ENCODE measurements around the gene ARHGAP42. TPM values are rescaled to one million over a fixed set of nuclear protein-coding genes. Genes with fewer than 3 reads are reported as not detected.
"Not testable (repeated sequence)": the region's sequence is repeated elsewhere in the genome, so short reads cannot be mapped to it uniquely, and the experiment has no call there.

ARHGAP42 gene
- total RNA-seq, 1 donor from 2014 or later = 12.0 TPM

DNA sequence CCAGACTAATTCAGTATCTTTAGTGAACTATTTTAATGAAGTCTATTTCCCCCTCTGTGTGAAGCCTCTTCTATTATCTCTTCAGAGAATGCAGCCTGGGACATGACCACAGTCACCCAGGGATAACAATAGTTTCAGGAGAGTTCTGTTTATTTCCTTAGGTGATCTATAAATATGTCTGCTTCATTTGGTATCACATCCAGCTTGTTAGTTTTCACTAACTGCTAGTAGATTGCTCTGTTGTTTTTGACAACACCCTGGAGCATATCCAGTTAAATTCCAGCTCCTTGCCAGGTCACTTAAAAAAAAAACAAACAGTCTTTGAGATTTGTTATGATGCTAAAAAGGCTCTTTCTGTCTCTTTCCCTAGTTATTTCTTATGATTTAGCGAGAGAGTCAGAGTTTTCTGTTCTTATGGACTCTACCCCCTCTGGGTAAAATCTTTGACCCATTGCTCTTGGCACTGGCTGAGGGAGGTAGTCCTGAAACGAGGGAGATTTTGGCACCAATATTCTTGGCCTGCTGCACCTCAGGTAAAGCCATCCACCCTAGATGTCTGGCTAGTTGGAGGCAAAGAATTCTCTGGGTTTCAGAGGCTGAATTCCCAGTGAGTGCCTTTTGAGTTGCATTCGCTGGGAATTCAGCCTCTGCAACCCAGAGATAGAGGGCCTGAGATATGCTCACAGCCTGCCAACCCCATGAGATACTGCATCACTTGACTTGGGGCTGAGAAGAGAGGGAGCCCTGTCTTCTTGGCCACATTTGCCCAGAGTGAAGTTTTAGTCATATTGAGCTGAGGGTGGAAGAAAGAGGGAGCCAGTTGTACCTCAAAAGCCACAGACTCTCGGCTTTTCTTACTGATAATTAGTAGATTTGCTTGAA, 283.4 kb downstream of the ARHGAP42 start:
- no peak for DNase-seq (ENCODE audit: low spot score)

DNA sequence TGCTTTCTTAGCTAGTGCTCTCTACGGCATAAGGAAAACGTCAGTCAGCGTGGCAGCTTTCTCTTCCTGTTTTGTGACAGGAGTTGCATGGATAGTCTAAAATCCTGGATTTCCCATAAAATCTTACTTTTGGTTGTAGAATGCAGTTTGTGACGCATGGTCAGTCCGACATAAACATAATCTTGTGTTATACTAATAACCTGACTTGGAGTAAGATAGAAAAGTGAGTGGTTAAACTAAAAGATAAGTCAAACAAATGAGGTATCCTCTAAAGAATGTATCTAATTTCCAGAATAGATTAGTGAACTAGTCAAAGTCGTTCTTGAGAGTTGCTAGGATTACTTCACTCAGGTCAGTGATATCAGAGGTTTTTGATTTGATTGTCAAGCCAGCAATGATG, 285.0 kb downstream of the ARHGAP42 start:
- intact Hi-C loops (cut with DNase I) = no loop called here
- DNase-seq (ENCODE audit: low spot score) = no peak

More for the DNA sequence above, 283.4 kb downstream of the ARHGAP42 start:
- intact Hi-C loops (cut with DNase I) = no loop called here

DNA sequence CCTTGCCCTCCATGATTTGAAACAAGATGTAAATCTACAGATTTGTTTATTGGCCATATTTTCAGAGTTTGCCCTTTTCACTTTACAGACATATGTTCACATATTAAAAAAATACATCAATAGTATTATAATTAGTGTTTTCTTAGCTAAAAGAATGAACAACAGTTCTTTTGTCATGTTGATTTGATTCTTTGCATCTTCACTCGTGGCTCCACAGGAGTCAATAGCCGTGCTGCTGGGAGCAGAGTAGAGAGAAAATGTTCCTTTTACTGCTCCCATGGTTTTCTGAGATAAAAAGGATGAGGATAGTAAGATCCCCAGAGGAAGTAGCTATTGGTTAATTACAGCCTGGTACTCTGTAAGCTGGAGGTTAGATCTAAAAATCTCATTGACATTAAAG, 291.4 kb downstream of the ARHGAP42 start:
- intact Hi-C loops (cut with DNase I) = no loop called here
- DNase-seq (ENCODE audit: low spot score) = no peak

DNA sequence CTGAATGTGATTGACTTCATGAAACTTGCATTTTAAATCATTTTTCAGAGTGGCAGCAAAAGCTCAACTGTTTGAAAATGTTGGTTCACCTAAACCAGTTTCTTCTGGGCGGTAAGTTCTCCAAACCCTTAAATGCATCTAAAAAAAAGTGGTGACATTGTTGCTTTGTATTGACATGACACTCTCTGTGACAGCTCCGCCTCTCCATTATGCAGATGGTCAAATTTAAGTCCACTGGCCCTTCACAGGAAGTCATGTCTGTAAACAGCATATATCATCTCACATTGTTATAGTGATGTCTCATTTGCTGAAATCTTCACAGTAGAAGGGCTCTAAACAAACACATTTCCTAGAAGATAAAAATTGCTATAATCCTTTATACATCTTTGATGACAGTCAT, 291.9 kb downstream of the ARHGAP42 start:
- no peak for DNase-seq (ENCODE audit: low spot score)
- intact Hi-C loops (cut with DNase I) = no loop called here

DNA sequence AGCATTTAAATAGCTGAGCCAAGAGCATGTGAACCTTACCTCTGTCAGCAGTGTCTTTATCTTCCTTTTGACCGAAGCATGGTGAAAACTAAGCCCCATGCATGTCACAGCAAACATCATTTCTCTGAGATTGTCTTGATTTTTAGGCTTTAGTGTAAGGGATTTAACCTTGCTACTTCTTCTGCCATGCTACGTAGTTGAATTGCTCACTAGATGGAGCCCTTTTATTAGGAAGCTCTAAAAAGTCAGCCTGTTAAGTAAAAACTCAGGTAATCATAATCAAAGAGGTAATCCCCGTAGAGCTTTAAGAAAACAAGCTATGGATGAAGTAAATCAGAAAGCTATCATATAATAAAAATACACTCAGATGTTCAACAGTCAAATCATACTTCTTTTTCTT, 293.1 kb downstream of the ARHGAP42 start:
- DNase-seq (ENCODE audit: low spot score) = no peak
- intact Hi-C loops (cut with DNase I) = loop anchor here (10.0 kb wide), 1 partner anchor 155 kb away; no protein-coding TSS in a partner anchor

DNA sequence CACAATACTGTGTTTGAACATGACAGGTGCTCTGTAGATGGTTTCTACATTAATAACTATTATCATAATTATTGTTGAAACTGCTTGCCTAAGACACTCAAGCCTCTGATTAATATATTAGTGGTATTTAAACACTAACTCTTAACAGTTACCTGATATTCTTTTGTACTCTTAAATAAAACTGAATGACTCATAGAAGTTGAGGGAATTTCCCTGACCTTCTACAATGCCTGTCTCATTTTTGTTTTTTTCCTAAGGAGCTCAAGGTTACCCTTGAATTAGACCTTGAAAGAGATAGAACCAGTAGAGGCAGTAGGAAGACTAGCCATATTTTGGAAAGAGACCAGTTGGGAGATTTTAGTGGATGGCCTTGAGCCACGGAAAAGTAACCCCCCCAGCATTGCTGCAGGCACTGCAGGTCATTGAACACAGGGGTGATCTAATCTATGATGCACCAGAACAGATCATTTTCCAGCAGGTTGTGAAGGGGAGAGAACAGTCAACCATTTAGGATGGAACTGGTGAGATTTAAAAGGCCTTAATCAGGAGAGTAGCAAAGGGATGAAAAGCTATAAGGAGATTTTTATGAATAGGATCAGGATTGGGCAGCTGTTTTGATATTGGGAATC, 294.2 kb downstream of the ARHGAP42 start:
- DNase-seq (ENCODE audit: low spot score) = no peak
- intact Hi-C loops (cut with DNase I) = loop anchor here (10.0 kb wide), 1 partner anchor 153 kb away; no protein-coding TSS in a partner anchor

DNA sequence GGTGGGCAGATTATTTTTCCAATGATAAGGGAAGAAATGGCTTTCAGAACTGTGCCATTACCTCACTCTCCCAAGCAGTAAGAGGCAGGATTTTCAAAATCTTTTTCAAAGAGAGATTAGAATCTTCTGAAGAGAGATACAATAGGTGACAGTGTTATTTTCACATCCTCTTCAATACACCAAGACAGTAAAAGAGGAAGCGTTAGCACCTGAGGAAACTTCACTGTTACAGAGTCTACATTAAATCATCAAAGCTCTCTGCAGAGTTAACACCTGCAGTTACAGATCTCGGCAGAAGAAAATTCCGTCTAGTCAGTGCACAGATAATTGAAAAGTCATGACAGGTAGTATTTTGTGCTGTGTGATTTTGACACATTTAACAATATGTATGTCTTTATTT, 297.6 kb downstream of the ARHGAP42 start:
- DNase-seq (ENCODE audit: low spot score) = no peak
- intact Hi-C loops (cut with DNase I) = loop anchor here (10.0 kb wide), 1 partner anchor 150 kb away; no protein-coding TSS in a partner anchor

DNA sequence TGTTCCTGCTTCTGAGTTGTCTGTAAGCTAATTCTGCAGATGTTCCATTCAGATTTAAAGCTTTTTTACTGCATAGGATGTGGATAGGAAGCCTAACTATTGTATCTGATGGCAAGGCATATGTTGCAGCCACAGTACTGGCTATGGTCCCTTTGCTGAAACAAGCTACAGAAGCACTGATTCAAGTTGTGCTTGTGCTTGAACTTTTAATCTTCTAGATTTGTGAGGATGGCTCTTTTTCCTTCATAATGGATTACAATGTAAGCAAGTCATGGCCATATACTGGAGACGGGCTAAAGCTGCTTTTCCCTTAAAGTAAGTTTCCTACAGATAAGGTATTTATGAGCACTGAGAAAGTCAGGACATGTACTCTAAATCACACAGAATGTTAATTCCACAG, 303.8 kb downstream of the ARHGAP42 start:
- DNase-seq (ENCODE audit: low spot score) = no peak
- intact Hi-C loops (cut with DNase I) = no loop called here

DNA sequence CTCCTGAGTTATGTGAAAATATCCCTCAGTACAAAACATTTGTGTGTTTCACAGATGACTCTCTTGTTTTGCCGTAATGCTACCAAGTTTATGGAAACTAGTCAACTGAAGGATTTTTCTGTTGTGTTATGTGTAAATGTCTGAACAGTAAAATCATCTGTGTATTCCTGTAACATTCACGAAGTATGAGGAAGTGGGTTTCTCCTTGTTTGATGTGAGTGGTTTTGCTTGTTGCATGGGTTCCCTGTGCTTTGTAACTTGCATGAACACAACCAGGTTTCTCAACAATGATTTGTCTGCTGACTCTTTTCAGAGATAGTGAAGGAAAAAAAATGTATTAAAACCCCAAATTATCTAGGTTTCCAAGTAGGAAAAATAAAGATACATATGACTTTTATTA, 304.5 kb downstream of the ARHGAP42 start:
- intact Hi-C loops (cut with DNase I) = no loop called here
- DNase-seq (ENCODE audit: low spot score) = no peak

DNA sequence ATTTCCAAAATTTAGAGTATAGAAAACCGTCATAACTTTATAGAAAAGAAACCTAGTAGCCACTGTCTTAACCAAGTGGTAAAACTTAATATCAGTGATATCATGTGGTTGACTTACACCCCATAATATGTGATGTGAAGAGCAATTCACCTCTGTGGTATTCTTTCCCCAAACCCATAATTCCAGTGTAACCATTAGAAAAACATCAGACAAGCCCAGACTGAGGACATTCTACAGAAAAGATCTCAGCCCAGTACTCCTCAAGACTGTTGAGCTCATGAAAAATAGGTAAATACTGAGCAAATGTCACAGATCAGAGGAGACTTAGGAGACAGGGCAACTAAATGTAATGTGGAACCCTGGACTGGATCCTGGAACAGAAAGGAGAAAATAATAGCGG, 307.9 kb downstream of the ARHGAP42 start:
- DNase-seq (ENCODE audit: low spot score) = no peak
- intact Hi-C loops (cut with DNase I) = no loop called here

DNA sequence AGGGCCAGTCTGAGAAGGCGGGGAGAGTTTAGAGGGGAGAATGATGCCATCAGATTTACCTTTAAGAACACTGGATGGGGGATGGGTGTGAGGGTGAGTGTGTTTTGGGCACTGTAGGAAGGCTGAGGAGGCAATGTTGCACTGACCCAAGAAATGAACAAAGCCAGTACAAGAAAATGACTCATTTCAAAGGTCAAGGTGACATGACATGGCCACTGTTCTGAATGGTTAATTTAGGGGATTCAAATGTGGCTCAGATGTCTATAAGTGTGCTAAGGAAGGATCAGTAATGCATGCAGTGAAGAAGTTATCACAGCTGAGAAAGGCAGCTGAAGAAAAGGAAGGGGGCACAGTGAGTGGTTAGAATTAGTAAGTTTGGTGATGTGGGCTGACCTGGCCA, 312.7 kb downstream of the ARHGAP42 start:
- DNase-seq (ENCODE audit: low spot score) = no peak
- intact Hi-C loops (cut with DNase I) = no loop called here

DNA sequence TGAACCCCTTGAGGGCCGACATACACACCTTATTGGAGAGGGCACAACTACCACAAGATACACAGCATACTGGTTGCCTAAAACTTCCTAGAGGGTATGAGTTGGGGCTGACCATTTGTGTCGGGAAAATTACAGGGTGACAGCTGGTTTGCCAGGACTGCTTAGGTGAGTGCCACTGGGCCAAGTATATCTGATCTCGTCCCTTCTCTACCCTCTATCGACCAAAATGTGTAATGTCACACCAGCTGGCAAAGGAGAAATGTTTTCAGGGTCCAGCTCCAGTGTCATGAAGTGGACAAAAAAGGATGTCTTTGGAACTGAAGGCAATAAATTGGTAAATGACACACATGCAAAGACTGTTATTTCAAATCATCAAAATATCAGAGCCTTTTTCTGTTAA, 316.4 kb downstream of the ARHGAP42 start:
- no peak for DNase-seq (ENCODE audit: low spot score)
- intact Hi-C loops (cut with DNase I) = no loop called here

DNA sequence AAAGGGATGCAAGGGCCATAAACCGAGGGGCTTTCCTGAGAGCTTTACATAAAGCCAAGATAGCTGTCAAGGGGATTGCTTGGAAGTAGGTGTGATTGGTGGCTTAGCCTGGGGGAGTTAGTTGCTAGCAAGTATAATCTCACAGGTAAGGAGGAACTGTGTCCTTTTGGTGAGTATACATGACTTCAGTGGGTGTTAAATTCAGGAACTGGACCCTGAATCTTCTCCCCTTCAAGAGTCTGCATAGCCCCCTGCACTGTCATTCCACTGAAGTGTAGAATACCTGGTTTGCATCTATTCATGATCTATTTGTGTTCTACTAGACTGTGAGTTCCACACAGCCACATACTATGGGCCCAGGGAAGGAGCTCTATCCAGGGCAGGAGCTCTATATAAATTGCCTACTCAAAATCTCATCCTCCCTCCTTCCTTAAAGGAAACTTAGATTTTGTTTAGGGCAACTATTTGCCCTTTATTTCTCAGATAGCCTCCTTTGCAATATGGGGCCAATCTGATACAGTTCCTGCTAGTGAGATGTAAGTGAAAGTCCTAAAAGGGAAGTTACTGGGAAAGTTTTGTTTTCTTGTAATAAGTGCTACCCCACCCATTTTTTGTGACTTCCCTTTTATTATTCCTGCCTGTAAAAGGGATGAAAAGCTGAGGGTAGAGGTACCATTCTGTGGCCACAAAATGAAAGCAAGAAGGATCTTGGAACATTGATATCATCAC, 322.0 kb downstream of the ARHGAP42 start:
- intact Hi-C loops (cut with DNase I) = no loop called here
- no peak for DNase-seq (ENCODE audit: low spot score)

DNA sequence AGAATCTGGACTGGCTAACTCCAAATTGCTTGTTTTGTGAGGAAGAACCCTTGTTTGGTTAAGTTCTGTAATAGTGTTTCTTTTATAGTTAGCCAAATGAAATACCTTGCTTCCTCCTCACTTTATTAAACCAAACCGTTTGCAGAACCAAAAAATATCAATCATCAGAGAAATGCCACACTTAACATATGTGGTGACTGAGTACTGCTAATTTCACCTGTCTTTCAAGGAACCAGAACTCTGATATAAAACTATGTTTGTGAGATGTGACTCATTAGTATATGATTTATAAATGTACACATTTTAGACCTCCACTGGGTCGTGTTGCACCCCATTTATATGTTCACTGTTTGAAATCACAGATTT, 322.6 kb downstream of the ARHGAP42 start:
- intact Hi-C loops (cut with DNase I) = no loop called here
- DNase-seq (ENCODE audit: low spot score) = no peak

DNA sequence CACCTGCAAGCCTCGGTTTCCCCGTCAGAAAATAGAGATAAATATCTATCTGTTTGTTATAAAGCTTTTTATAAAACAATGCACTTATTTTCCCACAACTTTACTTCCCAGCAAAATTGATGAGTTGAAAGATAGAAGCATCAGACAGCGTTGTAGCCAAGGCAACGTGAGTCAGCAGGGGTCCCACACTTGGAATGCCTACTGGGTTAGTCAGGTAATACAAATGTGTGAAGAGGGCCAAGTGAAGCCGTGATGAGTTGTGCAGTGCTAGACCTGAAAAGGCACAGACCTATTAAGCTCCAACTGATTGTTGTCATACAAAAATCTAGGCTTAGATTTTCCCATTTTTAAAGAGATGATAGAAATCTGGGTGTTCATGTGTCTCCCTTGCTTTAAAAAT, 323.8 kb downstream of the ARHGAP42 start:
- DNase-seq (ENCODE audit: low spot score) = no peak
- intact Hi-C loops (cut with DNase I) = no loop called here

DNA sequence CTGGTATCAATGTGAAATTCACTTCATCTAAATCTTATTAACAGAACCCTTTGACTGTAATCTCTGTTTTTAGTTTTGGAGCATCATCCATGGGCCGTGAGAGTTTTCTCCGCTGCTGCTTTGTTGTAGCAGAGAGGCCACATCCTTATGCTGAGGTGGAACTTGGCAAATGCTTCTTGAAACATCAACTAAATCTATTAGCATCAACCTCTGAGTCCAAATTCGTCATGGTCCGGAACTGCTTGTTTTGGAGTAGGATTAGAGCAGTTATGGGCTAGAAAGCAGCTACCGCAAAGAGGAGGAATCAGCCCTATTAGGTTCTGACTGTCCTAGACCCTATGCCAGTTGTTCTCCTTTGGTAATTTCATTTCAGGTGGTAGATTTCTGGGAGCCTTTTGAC, 324.8 kb downstream of the ARHGAP42 start:
- no peak for DNase-seq (ENCODE audit: low spot score)
- intact Hi-C loops (cut with DNase I) = no loop called here

DNA sequence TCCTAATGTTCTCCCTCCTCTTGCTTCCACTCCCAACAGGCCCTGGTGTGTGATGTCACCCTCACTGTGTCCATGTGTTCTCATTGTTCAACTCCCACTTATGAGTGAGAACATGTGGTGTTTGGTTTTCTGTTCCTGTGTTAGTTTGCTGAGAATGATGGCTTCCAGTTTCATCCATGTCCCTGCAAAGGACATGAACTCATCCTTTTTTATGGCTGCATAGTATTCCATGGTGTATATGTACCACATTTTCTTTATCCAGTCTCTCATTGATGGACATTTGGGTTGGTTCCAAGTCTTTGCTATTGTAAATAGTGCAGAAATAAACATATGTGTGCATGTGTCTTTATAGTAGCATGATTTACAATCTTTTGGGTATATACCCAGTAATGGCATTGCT, 326.6 kb downstream of the ARHGAP42 start:
- intact Hi-C loops (cut with DNase I); DNase-seq (ENCODE audit: low spot score): not testable (repeated sequence)

DNA sequence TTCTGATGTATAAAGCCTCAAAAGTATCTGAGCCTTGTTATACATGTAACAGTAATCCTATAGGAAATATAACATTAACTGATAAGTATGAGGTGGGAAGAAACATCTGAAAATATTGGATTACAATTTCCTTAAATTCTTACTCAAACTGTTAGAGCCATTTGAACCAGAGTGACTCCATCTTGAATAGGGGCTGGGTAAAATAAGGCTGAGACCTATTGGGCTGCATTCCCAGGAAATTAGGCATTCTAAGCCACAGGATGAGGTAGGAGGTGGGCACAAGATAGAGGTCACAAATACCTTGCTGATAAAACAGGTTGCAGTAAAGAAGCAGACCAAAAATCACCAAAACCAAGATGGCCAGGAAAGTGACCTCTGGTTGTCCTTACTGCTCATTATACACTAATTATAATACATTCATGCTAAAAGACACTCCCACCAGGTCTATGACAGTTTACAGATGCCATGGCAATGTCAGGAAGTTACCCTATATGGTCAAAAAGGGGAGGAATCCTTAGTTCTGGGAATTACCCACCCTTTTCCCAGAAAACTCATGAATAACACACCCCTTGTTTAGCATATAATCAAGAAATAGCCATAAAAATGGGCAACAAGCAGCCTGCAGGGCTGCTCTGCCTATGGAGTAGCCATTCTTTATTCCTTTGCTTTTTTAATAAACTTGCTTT, 327.7 kb downstream of the ARHGAP42 start:
- intact Hi-C loops (cut with DNase I) = no loop called here
- no peak for DNase-seq (ENCODE audit: low spot score)

DNA sequence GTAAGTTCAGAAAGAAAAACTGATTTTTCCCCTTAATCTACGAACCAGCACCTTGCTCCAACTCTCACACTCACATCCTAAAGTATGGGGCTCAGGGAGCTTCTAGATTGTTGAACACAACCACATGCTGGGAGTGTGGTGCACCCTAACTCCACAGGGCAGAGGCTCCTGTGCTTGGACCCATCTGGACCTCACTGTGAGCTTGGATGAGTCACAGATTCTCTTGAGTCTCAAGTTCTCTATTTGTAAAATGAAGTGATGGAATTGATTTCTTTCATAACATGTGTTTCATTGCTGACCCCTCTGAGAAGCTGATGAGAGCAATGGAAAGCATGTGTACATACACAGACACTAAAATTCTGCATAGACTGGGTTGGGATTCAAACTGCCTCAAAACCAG, 332.8 kb downstream of the ARHGAP42 start:
- intact Hi-C loops (cut with DNase I) = no loop called here
- DNase-seq (ENCODE audit: low spot score) = no peak

DNA sequence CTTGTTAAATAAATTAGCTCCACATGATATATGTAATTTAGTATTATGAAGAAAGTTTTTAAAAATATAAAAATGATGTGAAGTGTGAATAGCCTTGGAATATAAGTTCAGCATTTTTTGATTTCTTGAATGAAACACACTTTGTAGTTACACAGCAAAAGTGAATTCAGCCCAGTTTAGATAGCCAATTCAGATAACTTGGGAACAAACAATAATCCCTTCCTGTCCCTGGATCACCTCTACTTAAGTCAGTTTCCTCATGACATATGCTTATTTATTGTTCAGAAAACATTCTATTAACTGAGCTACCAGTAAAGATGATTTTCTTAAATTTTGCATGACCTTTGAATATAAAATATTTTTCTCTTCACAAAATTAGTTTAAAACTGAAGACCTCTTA, 335.2 kb downstream of the ARHGAP42 start:
- no peak for DNase-seq (ENCODE audit: low spot score)
- intact Hi-C loops (cut with DNase I) = no loop called here

Data from cardiac septum (tissue), 1 donor.